ENCODE results near the gene PATJ.

- no peak for TF ChIP-seq CTCF (IDR thresholded peaks at IDR 0.05)
- no peak for TF ChIP-seq POLR2AphosphoS5 (IDR thresholded peaks at IDR 0.05)
- TF ChIP-seq POLR2A (IDR thresholded peaks at IDR 0.05) = no peak
Measured at GRCh38 chr1:61951731-61952580, 209.7 kb downstream of the PATJ start.
